ENCODE results near the gene RHAG.

GRCh38 chr6:49647476-49647875 lies 10.8 kb upstream of the RHAG start:
- TF ChIP-seq TAF1 (IDR thresholded peaks at IDR 0.05; ENCODE audit: borderline replicate concordance, insufficient read depth, low read length) = no peak
- no peak for TF ChIP-seq REST (IDR thresholded peaks at IDR 0.05; ENCODE audit: insufficient read depth in 1 of 2, low read depth in 2 of 2, low read length in 2 of 2)
- no peak for TF ChIP-seq POLR2AphosphoS5 (IDR thresholded peaks at IDR 0.05; ENCODE audit: low read depth, low read length)
- no peak for TF ChIP-seq FOXP2 (optimal IDR thresholded peaks at IDR 0.05; ENCODE audit: borderline replicate concordance, extremely low read depth, extremely low read length, insufficient read depth)
- TF ChIP-seq SIN3A (IDR thresholded peaks at IDR 0.05; ENCODE audit: borderline replicate concordance, insufficient read depth, low read length) = no peak

Data from PFSK-1 (cell line).